NT2/D1 (cell line): Measurements from ENCODE around the gene LRRC3C.

ENCODE experiments used
- SUZ12 ChIP-seq: IDR thresholded peaks from 2 replicates; pipeline ENCODE4 v1.6.1; 2011; ENCODE audit not compliant: insufficient read length, insufficient read depth; ENCODE audit errors: extremely low read depth
- YY1 ChIP-seq: IDR thresholded peaks from 2 replicates; pipeline ENCODE4 v1.6.1; 2011; ENCODE audit not compliant: insufficient read length, insufficient read depth
- ZNF274 ChIP-seq: IDR thresholded peaks from 2 replicates; pipeline ENCODE4 v1.6.1; 2011; ENCODE audit warnings: mild to moderate bottlenecking, low read depth, low read length

DNA sequence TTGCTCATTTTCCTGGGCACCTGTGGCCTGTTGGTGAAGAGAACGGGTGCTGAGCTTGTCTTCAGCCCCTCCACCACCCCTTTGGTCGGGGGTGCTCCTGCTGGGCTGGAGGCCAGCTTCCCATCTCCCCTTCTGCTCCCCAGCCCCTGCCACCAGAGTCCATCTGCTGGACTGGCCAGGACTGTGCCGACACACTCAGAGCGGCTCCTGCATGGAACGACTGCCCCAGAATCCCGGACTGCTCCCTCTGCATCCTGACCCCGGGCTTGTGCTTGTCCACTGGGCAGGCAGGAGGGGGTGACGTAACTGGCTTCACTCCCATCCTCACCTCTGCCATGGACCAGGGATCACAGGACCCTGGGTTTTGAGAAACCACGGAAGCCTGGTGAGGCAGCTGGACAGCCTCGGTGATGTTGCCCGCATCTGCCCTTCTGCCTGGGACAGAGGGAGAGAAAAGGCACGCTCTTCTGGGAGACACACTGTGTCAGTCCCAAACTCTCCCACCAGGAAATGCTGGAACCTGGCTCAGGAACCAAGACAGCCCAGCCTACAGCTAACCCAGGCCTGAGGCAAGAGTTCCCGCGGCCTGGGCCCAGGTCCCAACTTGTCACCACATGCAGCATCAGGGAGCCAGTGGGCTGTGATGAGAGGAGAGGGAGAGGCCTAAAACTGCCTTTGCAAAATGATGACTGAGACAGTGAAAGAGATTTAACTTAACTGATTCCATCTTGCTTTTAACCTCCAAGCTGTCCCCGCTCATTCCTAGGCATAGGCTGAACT is 19.2 kb downstream of the LRRC3C start:
- no peak for TF ChIP-seq YY1
- no peak for TF ChIP-seq SUZ12
- no peak for TF ChIP-seq ZNF274
